Mucosa of descending colon (tissue), 3 donors: ENCODE results near the gene ARL16. TPM values are rescaled to one million over a fixed set of nuclear protein-coding genes. Genes with fewer than 3 reads are reported as not detected.
"Not testable (repeated sequence)": the region's sequence is repeated elsewhere in the genome, so short reads cannot be mapped to it uniquely, and the experiment has no call there.

Experiments
- ATAC-seq: fragments of 200-7000 bp; cut with Tn5 transposase; one replicate; pipeline ENCODE4 v1.9.1; 2020; ENCODE audit warnings: mild to moderate bottlenecking, moderate library complexity
- DNase-seq, 3 donors: peaks; one replicate each; pipeline ENCODE4 v3.0.0-alpha.2; 2020
- H3K36me3 ChIP-seq: fragments of 200-600 bp; one replicate; pipeline ENCODE4 v1.8.0; 2021; ENCODE audit warnings: low read depth, mild to moderate bottlenecking
- H3K4me1 ChIP-seq: fragments of 200-600 bp; one replicate; pipeline ENCODE4 v1.8.0; 2021; ENCODE audit warnings: low read depth, mild to moderate bottlenecking
- H3K4me3 ChIP-seq: fragments of 200-600 bp; one replicate; pipeline ENCODE4 v1.8.0; 2021; ENCODE audit warnings: mild to moderate bottlenecking
- H3K9me3 ChIP-seq: fragments of 200-600 bp; one replicate; pipeline ENCODE4 v1.8.0; 2021; ENCODE audit warnings: mild to moderate bottlenecking
- intact Hi-C, 2 donors: fragments of 100-400 bp; cut with DNase I in 1 of 2; cut with micrococcal nuclease in 1 of 2; formaldehyde crosslinking; loops; one replicate each; pipeline versions ENCODE4 v1.11.0 to v1.11.1; 2022; cut with DNase I, micrococcal nuclease
- total RNA-seq, 3 donors: library from RNA; stranded (reverse); fragmentation: NEBNext Ultra II Directional in 2 of 3; extraction: Animal tissue kit (Norgen Biotek cat#: 25700) in 2 of 3; gene quantifications; one replicate each; pipeline versions ENCODE4 v1.2.1 to v1.2.4, GENCODE V29; 2021 to 2023
- TF ChIP-seq, protein P1 (sequence below): fragments of 200-600 bp; IDR thresholded peaks from one replicate; pipeline ENCODE4 v1.8.0; 2022; ENCODE audit warnings: antibody characterized with exemption, mild to moderate bottlenecking
- donor health status: DM: no; HTN: no; CAD: no; lungs with moderate emphysema.
- donor health status: DM: no; HTN: no; CAD: no.
- donor health status: DM: no; HTN: yes; CAD: no.

The ARL16 gene
- total RNA-seq, 3 donors from 2014 or later, result 14.0 to 27.6 (median 26.1) TPM

DNA sequence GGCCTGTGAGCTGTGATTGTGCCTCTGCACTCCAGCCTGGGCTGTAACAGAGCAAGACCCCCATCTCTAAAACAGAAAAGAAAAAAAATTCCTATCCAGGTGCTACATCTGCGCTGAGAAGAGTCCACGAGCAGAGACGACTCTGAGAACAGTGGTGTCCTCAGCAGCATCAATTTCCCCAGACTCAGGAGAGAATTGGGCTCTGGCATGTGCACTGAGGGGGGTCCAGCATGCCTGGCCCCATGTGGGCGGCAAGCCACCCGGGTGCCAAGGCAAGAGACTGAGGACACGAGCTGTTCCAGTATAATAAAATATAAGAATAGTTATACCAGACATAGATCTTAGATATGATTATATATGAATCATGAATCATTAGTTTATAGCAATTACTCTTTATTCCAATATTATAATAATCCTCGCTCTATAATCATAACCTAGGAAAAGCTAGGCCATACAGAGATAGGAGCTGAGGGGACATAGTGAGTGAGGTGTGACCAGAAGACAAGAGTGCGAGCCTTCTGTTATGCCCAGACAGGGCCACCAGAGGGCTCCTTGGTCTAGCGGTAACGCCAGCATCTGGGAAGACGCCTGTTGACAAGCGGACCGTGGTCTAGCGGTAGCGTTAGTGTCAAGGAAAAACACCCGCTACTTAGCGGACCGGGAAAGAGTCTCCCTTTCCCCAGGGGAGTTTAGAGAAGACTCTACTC, 7.9 kb downstream of the ARL16 start:
- TF ChIP-seq, protein P1, sequence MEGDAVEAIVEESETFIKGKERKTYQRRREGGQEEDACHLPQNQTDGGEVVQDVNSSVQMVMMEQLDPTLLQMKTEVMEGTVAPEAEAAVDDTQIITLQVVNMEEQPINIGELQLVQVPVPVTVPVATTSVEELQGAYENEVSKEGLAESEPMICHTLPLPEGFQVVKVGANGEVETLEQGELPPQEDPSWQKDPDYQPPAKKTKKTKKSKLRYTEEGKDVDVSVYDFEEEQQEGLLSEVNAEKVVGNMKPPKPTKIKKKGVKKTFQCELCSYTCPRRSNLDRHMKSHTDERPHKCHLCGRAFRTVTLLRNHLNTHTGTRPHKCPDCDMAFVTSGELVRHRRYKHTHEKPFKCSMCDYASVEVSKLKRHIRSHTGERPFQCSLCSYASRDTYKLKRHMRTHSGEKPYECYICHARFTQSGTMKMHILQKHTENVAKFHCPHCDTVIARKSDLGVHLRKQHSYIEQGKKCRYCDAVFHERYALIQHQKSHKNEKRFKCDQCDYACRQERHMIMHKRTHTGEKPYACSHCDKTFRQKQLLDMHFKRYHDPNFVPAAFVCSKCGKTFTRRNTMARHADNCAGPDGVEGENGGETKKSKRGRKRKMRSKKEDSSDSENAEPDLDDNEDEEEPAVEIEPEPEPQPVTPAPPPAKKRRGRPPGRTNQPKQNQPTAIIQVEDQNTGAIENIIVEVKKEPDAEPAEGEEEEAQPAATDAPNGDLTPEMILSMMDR, result peak; percentile 48
- H3K4me1 ChIP-seq, H3K9me3 ChIP-seq, intact Hi-C loops, H3K4me3 ChIP-seq, ATAC-seq, H3K36me3 ChIP-seq: not testable (repeated sequence)
- peak in 2 of 3 donors; percentile 31 to 54 for DNase-seq

DNA sequence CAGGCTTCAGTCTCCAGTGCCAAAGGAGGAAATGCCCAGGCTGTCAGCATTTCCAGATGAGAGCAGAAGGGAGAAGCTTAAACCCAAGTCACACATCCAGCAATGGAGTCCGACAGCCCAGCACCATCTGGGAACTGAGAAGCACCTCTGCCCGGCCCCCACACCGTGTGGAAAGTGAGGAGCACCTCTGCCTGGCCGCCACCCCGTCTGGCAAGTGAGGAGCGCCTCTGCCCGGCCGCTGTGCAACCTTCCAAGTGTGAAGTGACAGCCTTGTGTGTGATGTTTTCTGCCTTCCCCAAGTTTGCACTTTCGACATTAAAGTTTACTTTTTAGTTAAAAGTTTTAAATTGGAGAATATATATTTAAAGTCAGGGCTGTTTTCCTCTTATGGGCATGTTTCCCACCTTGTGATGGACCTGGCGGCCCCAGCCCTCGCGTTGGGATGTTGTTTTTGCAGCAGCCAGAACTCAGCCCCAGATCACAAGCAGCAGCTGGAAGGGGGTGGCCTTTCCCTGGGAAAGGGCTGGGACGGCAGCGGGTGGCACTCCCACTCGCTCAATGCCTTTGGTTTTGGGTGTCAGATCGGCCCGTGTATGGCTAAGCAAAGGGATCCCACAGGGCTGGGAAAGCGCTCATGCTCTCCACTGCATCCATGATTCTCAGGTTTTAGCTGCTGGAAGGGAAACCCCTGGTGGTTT, 9.9 kb downstream of the ARL16 start:
- Histone ChIP-seq H3K9me3 (no peaks in the 10 kb centered on the region), H3K36me3 (no peaks in the 10 kb centered on the region), H3K4me1 (no peaks in the 10 kb centered on the region), H3K4me3 (no peak overlapping the region)
- no peak for ATAC-seq
- TF ChIP-seq, protein P1, result no peak
- no peak for DNase-seq
- intact Hi-C loops, result no loop called here

DNA sequence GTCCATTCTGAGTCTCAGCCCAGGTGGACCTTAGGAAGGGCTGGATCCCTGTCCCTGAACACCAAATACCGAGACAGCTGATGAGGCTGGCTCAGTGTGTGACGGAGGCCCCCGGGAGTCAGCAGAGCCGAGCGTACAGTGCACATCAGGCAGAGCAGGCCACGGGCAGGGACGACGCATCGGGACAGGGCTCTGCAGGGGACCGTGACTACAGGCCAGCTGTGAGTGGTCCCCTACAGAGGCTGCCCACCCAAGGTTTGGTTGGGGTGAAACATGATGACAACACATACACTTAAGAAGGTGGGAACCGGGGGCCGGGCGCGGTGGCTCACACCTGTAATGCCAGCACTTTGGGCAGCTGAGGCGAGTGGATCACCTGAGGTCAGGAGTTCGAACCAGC, 10.6 kb downstream of the ARL16 start:
- peaks cover 2% of the 10 kb centered on the region for H3K4me1 ChIP-seq
- no peak for DNase-seq
- no peak for ATAC-seq
- TF ChIP-seq, protein P1, result no peak
- H3K4me3 ChIP-seq, result no peak overlapping the region
- no peaks in the 10 kb centered on the region for H3K36me3 ChIP-seq
- intact Hi-C loops, result no loop called here
- H3K9me3 ChIP-seq, result no peaks in the 10 kb centered on the region

DNA sequence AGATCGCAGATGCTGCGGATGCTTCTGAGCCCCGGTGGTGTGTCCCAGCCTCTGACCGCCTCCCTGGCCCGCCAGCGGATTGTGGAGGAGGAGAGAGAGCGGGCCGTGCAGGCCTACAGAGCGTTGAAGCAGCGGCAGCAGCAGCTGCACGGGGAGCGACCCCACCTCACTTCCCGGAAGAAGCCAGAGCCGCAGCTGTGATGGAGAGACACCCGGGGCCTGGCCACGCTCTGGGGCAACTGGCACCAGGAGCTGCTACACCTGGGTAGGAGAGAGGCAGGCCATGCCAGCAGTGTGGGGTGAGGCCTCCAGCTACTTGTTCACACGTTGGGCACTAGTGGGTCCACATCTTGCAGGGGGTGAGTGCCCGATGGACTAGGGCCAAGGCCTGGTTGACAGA, 11.1 kb downstream of the ARL16 start:
- TF ChIP-seq, protein P1, result no peak
- peak; percentile 7 for ATAC-seq
- DNase-seq, result no peak
- peaks cover 6% of the 10 kb centered on the region for H3K4me1 ChIP-seq
- no peaks in the 10 kb centered on the region for H3K9me3 ChIP-seq
- intact Hi-C loops, result no loop called here
- no peaks in the 10 kb centered on the region for H3K36me3 ChIP-seq
- H3K4me3 ChIP-seq, result no peak overlapping the region

DNA sequence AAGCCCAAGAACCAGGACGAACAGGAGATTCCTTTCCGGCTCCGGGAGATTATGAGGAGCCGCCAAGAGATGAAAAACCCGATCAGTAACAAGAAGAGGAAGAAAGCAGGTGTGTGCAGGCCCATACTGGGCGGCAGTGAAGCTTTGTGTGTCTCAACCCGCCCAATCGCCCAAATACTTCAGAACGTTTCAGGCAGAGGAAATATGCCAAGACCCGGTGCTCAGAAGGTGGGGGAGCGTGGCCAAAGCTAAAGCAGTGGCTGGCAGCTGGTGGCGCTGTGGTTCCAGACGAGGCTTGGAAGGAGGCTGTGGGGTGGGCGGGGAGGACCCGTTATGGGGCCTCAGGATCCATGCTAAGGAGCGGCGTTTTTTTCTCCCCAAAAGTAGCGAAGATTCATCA, 15.8 kb downstream of the ARL16 start:
- Histone ChIP-seq H3K4me3 (no peak overlapping the region), H3K36me3 (no peaks in the 10 kb centered on the region), H3K4me1 (peaks cover 17% of the 10 kb centered on the region), H3K9me3 (no peaks in the 10 kb centered on the region)
- TF ChIP-seq, protein P1, result no peak
- DNase-seq (no peak), ATAC-seq (no peak)
- intact Hi-C loops, result no loop called here
